HG03060 (cell line): Measurements from ENCODE around the gene CHSY3.

ENCODE experiments used
- ATAC-seq: cut with Tn5 transposase; IDR thresholded peaks from one replicate; pipeline ENCODE4 v1.9.1; 2021; ENCODE audit warnings: low read depth, moderate number of reproducible peaks; ENCODE audit not compliant: unreplicated experiment

CHSY3 gene

GRCh38 chr5:130077007-130077406 lies 172.7 kb downstream of the CHSY3 start:
- no peak for ATAC-seq

- no peak for ATAC-seq
These were observed 174.4 kb downstream of the CHSY3 start for GRCh38 chr5:130078661-130079060.

- no peak for ATAC-seq
These were observed 186.5 kb downstream of the CHSY3 start for GRCh38 chr5:130090569-130091270.

- ATAC-seq, result no peak
These were observed 188.7 kb downstream of the CHSY3 start for GRCh38 chr5:130092991-130093390.

- no peak for ATAC-seq
These were observed 192.2 kb downstream of the CHSY3 start for GRCh38 chr5:130096483-130096882.

GRCh38 chr5:130099008-130099407 lies 194.7 kb downstream of the CHSY3 start:
- ATAC-seq, result no peak

- peak; percentile 70 for ATAC-seq
These were observed 198.1 kb downstream of the CHSY3 start for GRCh38 chr5:130102375-130102774.

GRCh38 chr5:130102960-130103359 lies 198.7 kb downstream of the CHSY3 start:
- no peak for ATAC-seq

GRCh38 chr5:130104895-130105688 lies 200.8 kb downstream of the CHSY3 start:
- ATAC-seq, result no peak

GRCh38 chr5:130106480-130106879 lies 202.2 kb downstream of the CHSY3 start:
- ATAC-seq, result no peak

- ATAC-seq, result peak; percentile 37
These were observed 204.9 kb downstream of the CHSY3 start for GRCh38 chr5:130109152-130109551.

GRCh38 chr5:130110328-130110727 lies 206.1 kb downstream of the CHSY3 start:
- ATAC-seq, result no peak

- ATAC-seq, result no peak
These were observed 207.5 kb downstream of the CHSY3 start for GRCh38 chr5:130111746-130112145.

- ATAC-seq, result peak; percentile 85
These were observed 208.0 kb downstream of the CHSY3 start for GRCh38 chr5:130112246-130112645.

- ATAC-seq, result no peak
These were observed 211.4 kb downstream of the CHSY3 start for GRCh38 chr5:130115686-130116085.

GRCh38 chr5:130116462-130116861 lies 212.2 kb downstream of the CHSY3 start:
- no peak for ATAC-seq

GRCh38 chr5:130116972-130117371 lies 212.7 kb downstream of the CHSY3 start:
- no peak for ATAC-seq

GRCh38 chr5:130126746-130127145 lies 222.5 kb downstream of the CHSY3 start:
- ATAC-seq, result no peak

GRCh38 chr5:130135506-130135905 lies 231.2 kb downstream of the CHSY3 start:
- ATAC-seq, result no peak

GRCh38 chr5:130136300-130136699 lies 232.0 kb downstream of the CHSY3 start:
- no peak for ATAC-seq

- no peak for ATAC-seq
These were observed 233.4 kb downstream of the CHSY3 start for GRCh38 chr5:130137681-130138080.
